Measurements from ENCODE around the gene AATK.

DNA sequence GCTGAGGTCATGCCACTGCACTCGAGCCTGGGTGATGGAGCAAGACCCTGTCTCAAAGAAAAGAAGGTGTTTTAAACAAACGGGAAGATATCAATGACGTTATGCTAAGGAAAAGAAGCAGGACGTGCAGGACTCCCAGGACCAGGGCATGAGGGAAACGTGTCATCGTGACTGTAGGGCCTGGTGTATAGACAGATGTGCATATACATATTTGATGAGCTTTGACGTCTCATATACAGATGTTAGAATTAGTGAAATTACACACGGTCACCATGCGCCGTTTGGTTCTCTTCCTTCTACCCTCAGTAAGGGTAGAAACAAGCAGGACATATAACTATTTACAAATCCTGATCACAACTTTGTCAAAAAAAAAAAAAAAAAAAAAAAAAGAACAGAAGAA, 18.3 kb downstream of the AATK start:
- TF ChIP-seq EZH2 (IDR thresholded peaks at IDR 0.05; ENCODE audit: low read length, unreplicated experiment) (no peak), EZH2phosphoT487 (IDR thresholded peaks at IDR 0.05; ENCODE audit: borderline replicate concordance, low read length) (no peak)
- TF ChIP-seq, protein P1, sequence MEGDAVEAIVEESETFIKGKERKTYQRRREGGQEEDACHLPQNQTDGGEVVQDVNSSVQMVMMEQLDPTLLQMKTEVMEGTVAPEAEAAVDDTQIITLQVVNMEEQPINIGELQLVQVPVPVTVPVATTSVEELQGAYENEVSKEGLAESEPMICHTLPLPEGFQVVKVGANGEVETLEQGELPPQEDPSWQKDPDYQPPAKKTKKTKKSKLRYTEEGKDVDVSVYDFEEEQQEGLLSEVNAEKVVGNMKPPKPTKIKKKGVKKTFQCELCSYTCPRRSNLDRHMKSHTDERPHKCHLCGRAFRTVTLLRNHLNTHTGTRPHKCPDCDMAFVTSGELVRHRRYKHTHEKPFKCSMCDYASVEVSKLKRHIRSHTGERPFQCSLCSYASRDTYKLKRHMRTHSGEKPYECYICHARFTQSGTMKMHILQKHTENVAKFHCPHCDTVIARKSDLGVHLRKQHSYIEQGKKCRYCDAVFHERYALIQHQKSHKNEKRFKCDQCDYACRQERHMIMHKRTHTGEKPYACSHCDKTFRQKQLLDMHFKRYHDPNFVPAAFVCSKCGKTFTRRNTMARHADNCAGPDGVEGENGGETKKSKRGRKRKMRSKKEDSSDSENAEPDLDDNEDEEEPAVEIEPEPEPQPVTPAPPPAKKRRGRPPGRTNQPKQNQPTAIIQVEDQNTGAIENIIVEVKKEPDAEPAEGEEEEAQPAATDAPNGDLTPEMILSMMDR (conservative IDR thresholded peaks at IDR 0.05; ENCODE audit: low read depth, low read length) = no peak
